Measurements from ENCODE around the gene U2AF2. TPM values are rescaled to one million over a fixed set of nuclear protein-coding genes. Genes with fewer than 3 reads are reported as not detected.
A peak's percentile ranks its signal among the peaks of the same experiment; 100 is the strongest.

The U2AF2 gene
- total and polyA plus RNA-seq, 8 donors, result 123 to 213 (median 170) TPM

GRCh38 chr19:55680339-55681130 lies 25.7 kb downstream of the U2AF2 start:
- DNase-seq (peak in 1 of 4 donors; percentile 60), ATAC-seq (no peak)
- peaks cover 0 to 77% of the 10 kb centered on the region in 2 donors for H3K36me3 ChIP-seq
- no peaks in the 10 kb centered on the region for H3K27me3 ChIP-seq
- no peak for TF ChIP-seq CTCF (IDR thresholded peaks at IDR 0.05)
- peaks cover 17 to 69% of the 10 kb centered on the region in 2 donors for H3K4me1 ChIP-seq
- H3K27ac ChIP-seq, result no peak overlapping the region
- no peak overlapping the region for H3K4me3 ChIP-seq
- intact Hi-C loops (cut with DNase I), result no loop called here
- H3K9me3 ChIP-seq, result no peaks in the 10 kb centered on the region

- peaks cover 0 to 86% of the 10 kb centered on the region in 2 donors for H3K36me3 ChIP-seq
- peak in 1 of 4 donors; percentile 27 for DNase-seq
- H3K4me1 ChIP-seq, result peaks cover 11 to 65% of the 10 kb centered on the region in 2 donors
- no peak for TF ChIP-seq CTCF (IDR thresholded peaks at IDR 0.05)
- no peak overlapping the region for H3K4me3 ChIP-seq
- H3K27me3 ChIP-seq, result no peaks in the 10 kb centered on the region
- no peaks in the 10 kb centered on the region for H3K9me3 ChIP-seq
- H3K27ac ChIP-seq, result no peak overlapping the region
- intact Hi-C loops (cut with DNase I), result no loop called here
- ATAC-seq, result no peak
These were observed 26.6 kb downstream of the U2AF2 start for GRCh38 chr19:55681131-55682092.

GRCh38 chr19:55683449-55684261 lies 28.8 kb downstream of the U2AF2 start:
- Histone ChIP-seq H3K4me1 (peaks cover 0 to 43% of the 10 kb centered on the region in 2 donors), H3K27me3 (no peaks in the 10 kb centered on the region), H3K4me3 (no peak overlapping the region), H3K36me3 (peaks cover 0 to 100% of the 10 kb centered on the region in 2 donors), H3K9me3 (no peaks in the 10 kb centered on the region), H3K27ac (peak overlapping the region in 1 of 2 donors; percentile 57)
- DNase-seq, result peak in 3 of 4 donors; percentile 25 to 68 (median 54)
- intact Hi-C loops (cut with DNase I), result no loop called here
- ATAC-seq, result peak; percentile 95
- no peak for TF ChIP-seq CTCF (IDR thresholded peaks at IDR 0.05)

- intact Hi-C loops (cut with DNase I), result no loop called here
- no peaks in the 10 kb centered on the region for H3K27me3 ChIP-seq
- no peak overlapping the region for H3K27ac ChIP-seq
- ATAC-seq (no peak), DNase-seq (peak in 1 of 4 donors; percentile 74)
- H3K4me1 ChIP-seq, result peaks cover 0 to 28% of the 10 kb centered on the region in 2 donors
- TF ChIP-seq CTCF (IDR thresholded peaks at IDR 0.05), result no peak
- H3K4me3 ChIP-seq, result no peak overlapping the region
- H3K9me3 ChIP-seq, result no peaks in the 10 kb centered on the region
- H3K36me3 ChIP-seq, result peaks cover 0 to 100% of the 10 kb centered on the region in 2 donors
These were observed 30.3 kb downstream of the U2AF2 start for GRCh38 chr19:55684946-55685681.
